NOMO-1 (cell line): ENCODE results near the gene NR3C2.

ENCODE experiments used
- DNase-seq, 2 experiments: peaks; one replicate each; lab custom pipeline; 2025; ENCODE audit not compliant: unreplicated experiment in 2 of 2; lab: John Stamatoyannopoulos, UW

The NR3C2 gene

DNA sequence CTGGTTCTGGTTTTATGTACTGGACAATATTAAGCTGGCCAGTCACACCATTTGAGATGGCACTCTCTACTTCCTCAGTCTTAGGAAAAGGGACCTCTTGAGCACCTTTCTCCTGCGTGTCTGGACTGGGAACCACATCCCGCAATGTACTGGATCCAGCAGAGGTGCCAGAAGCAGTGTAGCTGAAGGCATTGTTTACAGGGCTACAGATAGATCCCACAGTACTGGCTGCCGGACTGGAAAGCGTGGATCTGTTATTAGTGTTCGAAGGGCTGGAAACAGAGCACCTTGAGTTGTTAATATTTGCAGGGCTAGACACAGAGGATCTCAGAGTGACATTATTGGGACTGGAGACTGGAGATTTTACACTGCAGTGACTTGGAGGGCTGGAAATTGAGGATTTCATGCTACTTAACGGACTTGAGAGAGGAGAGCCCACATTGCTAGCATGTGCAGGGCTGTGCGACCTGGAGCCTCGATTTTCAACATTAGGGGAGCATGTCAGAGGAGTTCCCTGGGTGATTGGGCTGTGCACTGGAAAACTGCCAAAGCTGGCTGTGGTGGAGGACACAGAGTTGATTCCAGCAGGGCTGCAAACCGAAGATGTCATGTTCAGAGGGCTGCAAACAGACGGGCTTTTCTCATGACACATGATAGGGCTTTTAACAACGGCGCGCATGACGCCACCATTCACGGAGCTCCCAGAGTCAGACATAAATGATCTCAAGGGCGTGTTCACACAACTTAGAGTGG is 6.4 kb downstream of the NR3C2 start:
- DNase-seq, result no peak

GRCh38 chr4:148434075-148434773 is 8.0 kb downstream of the NR3C2 start:
- no peak for DNase-seq

- DNase-seq, result no peak
Measured at GRCh38 chr4:148431401-148431800, 10.8 kb downstream of the NR3C2 start.

DNA sequence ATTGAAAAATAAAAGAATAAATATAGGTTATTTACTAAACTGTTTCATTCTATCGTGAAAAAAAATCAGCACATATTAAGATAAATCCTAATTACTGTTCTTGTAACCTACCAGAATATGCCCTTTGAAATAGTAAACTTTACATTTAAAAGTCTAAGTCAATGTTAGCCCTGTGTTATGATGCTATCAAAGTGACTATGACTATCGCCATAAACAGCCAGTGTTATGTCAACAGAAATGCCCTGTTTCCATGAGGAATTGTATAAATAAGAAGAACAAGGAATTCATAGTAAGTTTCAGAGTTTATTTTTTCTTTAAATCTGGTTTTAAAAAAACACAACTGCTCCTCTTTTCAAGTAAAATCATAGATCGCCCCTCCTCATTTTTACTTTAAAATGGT is 11.4 kb downstream of the NR3C2 start:
- no peak for DNase-seq

GRCh38 chr4:148429206-148429605 is 13.0 kb downstream of the NR3C2 start:
- no peak for DNase-seq

- DNase-seq, result no peak
Measured at GRCh38 chr4:148426643-148427042, 15.6 kb downstream of the NR3C2 start.

DNA sequence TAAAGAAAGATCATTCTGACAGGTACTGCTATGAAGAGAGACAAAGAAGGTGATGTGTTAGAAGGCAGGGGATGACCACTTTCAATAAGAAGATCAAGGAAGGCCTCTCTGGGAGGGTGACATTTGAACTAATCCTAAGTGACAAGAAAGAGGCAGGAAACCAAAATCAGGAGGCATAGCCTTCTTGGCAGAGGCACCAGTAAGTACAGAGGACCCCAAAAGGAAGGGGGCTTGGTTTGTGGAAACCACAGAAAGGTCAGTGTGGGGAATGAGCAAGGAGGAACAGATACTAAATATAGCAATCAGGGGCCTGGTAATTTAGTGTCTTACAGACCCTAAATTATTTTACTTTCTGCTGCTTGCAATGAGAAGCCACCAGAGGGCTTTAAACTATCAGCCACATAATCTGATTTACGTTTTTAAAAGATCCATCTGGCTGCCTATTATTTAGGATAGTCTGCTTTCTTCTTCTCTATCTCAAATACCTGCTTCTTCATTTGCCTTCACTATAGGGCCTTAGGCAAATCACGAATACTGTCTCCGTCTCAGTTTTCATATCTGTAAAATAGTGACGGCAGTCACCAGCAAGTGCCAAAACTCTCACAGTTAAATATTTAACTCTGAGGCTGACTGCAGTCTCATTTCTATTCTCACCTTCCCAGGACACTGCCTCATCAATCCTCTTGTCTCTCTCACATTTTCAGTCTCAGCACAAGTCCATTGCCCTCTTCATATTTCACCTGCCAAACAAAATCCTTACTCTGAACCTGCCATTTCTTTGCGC is 16.7 kb downstream of the NR3C2 start:
- no peak for DNase-seq

DNA sequence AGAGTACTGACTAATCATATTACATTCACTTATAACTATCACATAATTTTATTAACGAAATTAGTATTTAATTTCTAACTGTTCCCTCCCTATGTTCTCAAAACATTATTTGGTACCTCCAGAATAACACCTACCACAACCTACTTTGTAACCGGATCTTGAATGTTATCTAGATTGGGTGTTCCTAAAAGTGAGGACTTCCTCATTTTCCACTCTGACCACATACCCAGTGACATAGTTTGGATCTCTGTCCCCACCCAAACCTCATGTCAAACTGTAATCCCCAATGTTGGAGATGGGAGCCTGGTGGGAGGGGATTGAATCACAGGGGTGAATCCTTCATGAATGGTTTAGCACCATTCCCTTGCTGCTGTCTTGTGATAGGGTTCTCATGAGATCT is 21.8 kb downstream of the NR3C2 start:
- DNase-seq, result no peak

- no peak for DNase-seq
Measured at GRCh38 chr4:148415500-148415899, 26.7 kb downstream of the NR3C2 start.

DNA sequence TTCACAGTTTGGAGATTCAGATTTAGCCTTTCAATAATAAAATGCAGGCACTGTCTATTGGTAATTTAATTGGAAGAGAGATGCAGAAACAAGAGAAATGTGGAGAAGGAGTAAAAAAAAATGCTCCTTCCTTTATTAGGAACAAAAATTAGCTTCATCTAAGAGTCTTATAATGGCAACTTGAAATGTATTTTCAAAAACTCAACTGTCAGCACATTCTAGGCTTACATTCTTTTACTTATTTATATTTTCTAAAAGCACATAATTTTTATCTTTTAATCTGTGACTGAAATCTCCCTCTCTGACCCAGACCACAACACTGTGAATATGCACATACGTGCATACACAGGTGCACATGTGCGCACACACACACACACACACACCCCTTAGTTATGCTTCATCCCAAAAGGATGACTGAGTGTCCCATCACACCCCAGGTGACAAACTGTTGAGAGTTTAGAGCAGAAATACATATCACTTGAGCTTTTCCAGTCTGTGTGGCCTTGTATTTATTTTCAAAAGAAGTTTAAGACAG is 29.7 kb downstream of the NR3C2 start:
- DNase-seq, result no peak

DNA sequence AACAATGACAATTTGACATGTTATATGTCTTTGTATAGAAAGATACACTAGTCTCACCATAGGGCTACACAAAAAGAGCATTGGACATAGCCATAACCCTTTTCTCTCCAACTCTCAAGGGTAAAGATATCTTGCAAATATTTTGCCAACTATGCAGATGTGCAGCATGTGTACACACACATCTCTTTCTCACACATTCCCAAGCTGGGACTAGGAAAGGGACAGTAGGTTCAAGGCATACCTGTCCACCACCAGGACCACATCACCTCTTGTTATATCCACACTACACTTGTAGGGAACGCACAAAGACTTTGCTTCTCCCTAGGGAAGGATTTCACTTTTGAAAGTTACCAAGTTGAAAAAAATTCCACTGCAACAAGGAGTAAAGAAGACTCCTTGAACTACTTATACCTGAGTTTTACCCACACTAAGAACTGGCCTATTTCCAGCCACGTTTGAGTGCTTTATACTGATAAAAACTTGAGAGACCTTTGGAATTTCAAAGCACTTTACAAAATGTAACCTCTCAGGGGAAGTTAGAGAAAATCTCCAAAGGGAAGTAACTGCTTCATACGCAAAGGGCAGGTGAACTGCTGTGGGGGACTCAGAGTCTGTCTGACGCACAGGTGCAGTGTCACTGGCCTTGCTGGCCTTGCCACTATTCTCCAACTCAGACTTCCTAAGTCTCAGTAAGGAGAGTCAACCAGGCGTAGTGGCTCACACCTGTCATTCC is 36.9 kb downstream of the NR3C2 start:
- DNase-seq, result no peak

DNA sequence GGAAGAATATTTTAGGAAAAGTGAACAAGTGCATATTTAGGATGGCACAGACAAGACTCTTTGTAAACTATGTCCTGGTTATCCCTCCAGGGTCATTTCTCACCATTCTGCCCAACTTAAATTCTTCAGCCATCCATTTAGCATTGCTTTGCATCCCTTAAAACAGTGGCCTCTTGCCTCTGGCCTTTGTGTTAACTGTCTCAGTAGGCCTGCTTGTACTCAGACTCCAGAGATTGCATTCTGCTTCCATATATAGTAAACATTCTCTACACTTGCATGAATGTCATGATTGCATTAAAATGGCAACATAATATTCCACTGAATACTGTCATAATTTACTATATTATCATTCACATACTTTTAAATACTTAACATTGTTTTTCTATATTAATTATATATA is 43.2 kb downstream of the NR3C2 start:
- DNase-seq, result no peak

- DNase-seq, result no peak
Measured at GRCh38 chr4:148397771-148398170, 44.4 kb downstream of the NR3C2 start.

DNA sequence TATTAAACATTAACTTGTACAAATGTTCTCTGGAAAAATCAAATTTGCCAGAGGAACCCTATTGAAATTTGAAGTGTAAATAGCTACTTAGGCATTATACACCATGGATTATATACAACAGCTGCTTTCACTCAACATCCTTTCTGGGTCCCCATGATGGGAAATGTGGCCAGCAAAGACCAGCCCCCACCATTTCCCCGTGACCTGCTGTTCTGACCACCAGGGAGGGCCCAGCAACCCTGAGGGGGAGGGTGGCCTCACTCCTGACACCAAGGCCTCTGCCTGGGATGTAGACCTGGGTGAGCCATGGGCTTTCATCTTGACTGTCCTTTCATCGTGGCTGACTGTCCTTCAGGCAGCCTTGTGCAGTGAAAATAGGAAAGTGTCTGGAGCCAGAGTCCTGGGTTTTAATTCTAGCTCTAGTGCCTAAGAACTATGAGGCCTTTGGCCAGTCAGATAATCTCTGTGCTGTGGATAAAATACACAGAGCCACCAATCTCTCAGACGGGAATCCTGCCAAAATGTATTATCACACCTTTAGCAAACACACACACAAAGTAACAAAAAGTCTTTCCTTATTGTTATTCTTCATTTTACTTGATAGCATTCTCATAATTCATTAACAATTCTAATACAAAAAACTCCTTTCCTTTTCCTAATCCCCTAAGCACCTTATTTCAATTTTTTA is 45.1 kb downstream of the NR3C2 start:
- DNase-seq, result no peak

GRCh38 chr4:148395771-148396170 is 46.4 kb downstream of the NR3C2 start:
- no peak for DNase-seq

DNA sequence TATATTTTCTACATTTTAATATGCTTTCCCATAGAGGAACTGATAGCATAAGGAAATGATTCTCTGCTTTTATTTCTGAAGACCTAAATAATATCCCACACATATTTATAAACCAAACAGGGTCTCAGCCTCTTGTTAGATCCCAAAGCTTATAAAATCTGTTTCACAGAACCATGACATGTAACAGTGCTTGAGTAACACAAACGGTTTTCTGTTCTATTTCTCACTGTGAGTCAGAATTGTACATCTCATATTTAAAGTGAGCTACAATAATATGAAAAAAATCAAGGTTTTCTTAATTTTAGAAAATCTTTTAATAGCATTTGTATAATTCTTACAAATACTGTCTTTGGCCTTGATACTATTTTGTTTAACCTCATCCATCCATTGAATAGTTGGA is 51.2 kb downstream of the NR3C2 start:
- DNase-seq, result no peak

DNA sequence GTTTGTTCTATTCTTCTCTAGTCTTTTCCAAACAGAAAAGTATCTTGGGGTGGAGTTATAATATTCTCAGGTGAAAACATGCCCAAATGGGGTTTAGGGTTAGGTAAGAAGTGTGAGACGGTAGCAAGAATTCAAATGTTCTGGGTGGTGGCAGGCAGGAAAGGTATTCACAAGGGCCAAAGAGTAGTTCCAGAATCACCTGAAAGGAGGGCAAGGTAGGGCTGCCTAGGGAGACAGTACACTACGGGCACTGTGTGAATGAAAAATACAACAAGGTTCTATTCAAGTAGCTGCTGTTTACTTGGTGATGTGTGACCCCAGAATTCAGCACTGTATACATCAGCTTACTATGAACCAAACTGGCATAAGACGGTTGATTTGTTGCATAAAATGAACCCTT is 51.9 kb downstream of the NR3C2 start:
- DNase-seq, result no peak

DNA sequence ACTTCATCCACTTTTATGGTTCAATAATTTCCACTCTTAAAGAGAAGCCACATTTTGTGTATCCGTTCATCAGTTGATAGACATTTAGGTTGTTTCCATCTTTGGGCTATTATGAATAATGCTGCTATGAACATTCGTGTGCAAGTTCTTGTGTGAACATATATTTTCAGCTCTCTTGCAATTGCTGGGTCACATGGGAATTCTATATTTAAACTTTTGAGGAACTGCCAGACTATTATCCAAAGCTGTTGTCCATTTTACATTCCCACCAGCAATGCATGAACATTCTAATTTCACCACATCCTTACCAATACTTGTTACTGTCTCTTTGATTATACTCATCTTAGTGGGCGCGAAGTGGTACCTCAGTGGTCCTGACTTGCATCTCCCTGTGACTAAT is 61.9 kb downstream of the NR3C2 start:
- no peak for DNase-seq

- no peak for DNase-seq
Measured at GRCh38 chr4:148376151-148376550, 66.1 kb downstream of the NR3C2 start.

DNA sequence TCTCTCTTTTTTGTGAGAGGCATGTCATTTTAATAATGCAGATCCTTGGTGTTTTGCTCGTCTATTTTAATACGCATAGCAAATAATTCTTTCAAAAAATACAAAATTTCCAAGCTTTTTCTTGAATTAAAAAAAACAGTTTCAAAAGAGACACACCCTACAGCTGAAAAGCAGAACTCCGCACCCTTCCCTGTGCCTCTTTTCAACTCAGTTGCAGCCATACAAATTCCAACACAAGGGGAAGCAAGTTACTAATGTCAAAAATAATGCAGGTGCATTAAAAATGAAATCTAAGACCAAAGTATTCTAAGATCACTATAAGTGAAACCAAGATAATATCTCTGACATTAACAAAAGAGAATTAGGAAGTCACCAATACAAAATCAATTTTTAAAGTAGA is 66.6 kb downstream of the NR3C2 start:
- no peak for DNase-seq
